Hematopoietic multipotent progenitor cell treated with erythropoietin and hydrocortisone succinate and interleukin-3 and kit ligand, for 8 days (in vitro differentiated cells): ENCODE results near the gene UGT1A7.
"Not testable (repeated sequence)": the region's sequence is repeated elsewhere in the genome, so short reads cannot be mapped to it uniquely, and the experiment has no call there.

Experiments
- DNase-seq: peaks from one replicate; pipeline ENCODE4 v3.0.0-alpha.2; 2015

The UGT1A7 gene

GRCh38 chr2:233714121-233714520 lies 32.4 kb downstream of the UGT1A7 start:
- no peak for DNase-seq

- no peak for DNase-seq
Observed at GRCh38 chr2:233718552-233718951, 36.9 kb downstream of the UGT1A7 start, which contains the start of gene UGT1A4. Gene UGT1A4 (plus strand): TSS chr2:233718736. CDS start chr2:233718821, 85 bp downstream.

GRCh38 chr2:233728723-233729301 lies 47.1 kb downstream of the UGT1A7 start, which contains the start of gene UGT1A3:
Gene UGT1A3 (plus strand): TSS chr2:233729042. CDS start chr2:233729127, 85 bp downstream.
- DNase-seq: no peak

- DNase-seq: not testable (repeated sequence)
Observed at GRCh38 chr2:233736868-233737653, 55.4 kb downstream of the UGT1A7 start.

- no peak for DNase-seq
Observed at GRCh38 chr2:233740870-233741269, 59.2 kb downstream of the UGT1A7 start.

- DNase-seq: no peak
Observed at GRCh38 chr2:233743464-233744259, 62.0 kb downstream of the UGT1A7 start.

- no peak for DNase-seq
Observed at GRCh38 chr2:233745073-233745755, 63.5 kb downstream of the UGT1A7 start.

- not testable (repeated sequence) for DNase-seq
Observed at GRCh38 chr2:233745838-233746237, 64.1 kb downstream of the UGT1A7 start.

GRCh38 chr2:233746475-233747282 lies 65.0 kb downstream of the UGT1A7 start:
- DNase-seq: no peak

GRCh38 chr2:233747283-233747544 lies 65.5 kb downstream of the UGT1A7 start:
- DNase-seq: no peak

- not testable (repeated sequence) for DNase-seq
Observed at GRCh38 chr2:233750689-233751088, 69.0 kb downstream of the UGT1A7 start.

GRCh38 chr2:233751212-233752009 lies 69.7 kb downstream of the UGT1A7 start:
- DNase-seq: not testable (repeated sequence)

GRCh38 chr2:233754872-233755611 lies 73.3 kb downstream of the UGT1A7 start:
- DNase-seq: no peak

- DNase-seq: no peak
Observed at GRCh38 chr2:233756429-233757081, 74.9 kb downstream of the UGT1A7 start.

GRCh38 chr2:233758141-233758540 lies 76.4 kb downstream of the UGT1A7 start:
- no peak for DNase-seq

GRCh38 chr2:233758849-233759248 lies 77.1 kb downstream of the UGT1A7 start:
- no peak for DNase-seq

GRCh38 chr2:233760043-233760442 lies 78.3 kb downstream of the UGT1A7 start, which contains the start of gene UGT1A1:
Gene UGT1A1 (plus strand): TSS chr2:233760270. CDS start chr2:233760288, 18 bp downstream.
- DNase-seq: no peak

GRCh38 chr2:233761040-233761769 lies 79.5 kb downstream of the UGT1A7 start:
- no peak for DNase-seq

GRCh38 chr2:233764264-233764663 lies 82.6 kb downstream of the UGT1A7 start:
- no peak for DNase-seq
